ENCODE results near the gene CD72.
"Not testable (repeated sequence)": the region's sequence is repeated elsewhere in the genome, so short reads cannot be mapped to it uniquely, and the experiment has no call there.

CD72 gene

GRCh38 chr9:35649431-35650340, 31.5 kb upstream of the CD72 start:
- DNase-seq, result peak; percentile 58

GRCh38 chr9:35646533-35647265, 28.5 kb upstream of the CD72 start:
- DNase-seq, result peak; percentile 95

GRCh38 chr9:35646153-35646532, 27.9 kb upstream of the CD72 start:
- no peak for DNase-seq

GRCh38 chr9:35645736-35646135, 27.5 kb upstream of the CD72 start:
- not testable (repeated sequence) for DNase-seq

GRCh38 chr9:35643046-35643445, 24.8 kb upstream of the CD72 start:
- DNase-seq, result no peak

GRCh38 chr9:35641478-35641877, 23.3 kb upstream of the CD72 start:
- not testable (repeated sequence) for DNase-seq

- not testable (repeated sequence) for DNase-seq
Measured at GRCh38 chr9:35640431-35640830, 22.2 kb upstream of the CD72 start.

GRCh38 chr9:35639631-35640030, 21.4 kb upstream of the CD72 start:
- no peak for DNase-seq

GRCh38 chr9:35639225-35639624, 21.0 kb upstream of the CD72 start:
- not testable (repeated sequence) for DNase-seq

GRCh38 chr9:35638751-35639150, 20.5 kb upstream of the CD72 start:
- not testable (repeated sequence) for DNase-seq

- DNase-seq, result not testable (repeated sequence)
Measured at GRCh38 chr9:35637427-35637955, 19.3 kb upstream of the CD72 start.

GRCh38 chr9:35636877-35637246, 18.6 kb upstream of the CD72 start:
- DNase-seq, result not testable (repeated sequence)

- DNase-seq, result no peak
Measured at GRCh38 chr9:35636135-35636876, 18.1 kb upstream of the CD72 start.

GRCh38 chr9:35635730-35636129, 17.5 kb upstream of the CD72 start:
- no peak for DNase-seq

GRCh38 chr9:35629597-35629996, 11.4 kb upstream of the CD72 start:
- no peak for DNase-seq

- no peak for DNase-seq
Measured at GRCh38 chr9:35628389-35628991, 10.3 kb upstream of the CD72 start.

GRCh38 chr9:35627575-35627974, 9.4 kb upstream of the CD72 start:
- DNase-seq, result no peak

GRCh38 chr9:35619800-35620158, 1.6 kb upstream of the CD72 start:
- peak; percentile 33 for DNase-seq

- peak; percentile 57 for DNase-seq
Measured at GRCh38 chr9:35618854-35619799, 914 bp upstream of the CD72 start.

- no peak for DNase-seq
Measured at GRCh38 chr9:35617548-35617947, 665 bp downstream of the CD72 start.

- DNase-seq, result peak; percentile 72
Measured at GRCh38 chr9:35616681-35617459, 1.3 kb downstream of the CD72 start.

All from activated CD4-positive, alpha-beta T cell treated with anti-CD3 and anti-CD28 coated beads for 48 hours (primary cell).